A549 (cell line): ENCODE data around the gene CHST11. TPM values are rescaled to one million over a fixed set of nuclear protein-coding genes. Genes with fewer than 3 reads are reported as not detected.

Experiments
- ATAC-seq, 2 experiments: fragments of 200-7000 bp in 1 of 2; fragments of >200 bp in 1 of 2; cut with Nextera tagmentation in 1 of 2; cut with Tn5 transposase in 1 of 2; 3 replicates each; pipeline versions ENCODE4 v1.8.0 to v1.9.1; 2018 to 2020; ENCODE audit warnings: mild to moderate bottlenecking in 1 of 2, moderate library complexity in 1 of 2
- CTCF ChIA-PET: fragments of 300-600 bp; sonication (Branson Sonifier 250); formaldehyde crosslinking; extraction: SDS; loops from one replicate; lab custom pipeline; 2021; ENCODE audit warnings: antibody characterized with exemption, inconsistent platforms; lab: Yijun Ruan, JAX
- POLR2A ChIA-PET: fragments of 350-600 bp; formaldehyde crosslinking; extraction: SDS; loops from one replicate; lab custom pipeline; 2021; ENCODE audit warnings: antibody characterized with exemption, inconsistent platforms; lab: Yijun Ruan, JAX
- DNase-seq, 2 experiments: peaks; one replicate each; pipeline versions ENCODE4 v3.0.0 to v3.0.0-alpha.2; 2011 to 2016; ENCODE audit warnings: low read depth in 1 of 2, low spot score in 1 of 2
- FAIRE-seq: peaks from 2 replicates; lab custom pipeline; 2011; peaks lifted over from hg19 to GRCh38; lab: Jason Lieb, UNC
- H3K27ac ChIP-seq, 2 experiments: fragments of >200 bp; sonication (Bioruptor Twin); formaldehyde crosslinking; 3 replicates each; pipeline ENCODE4 v1.5.1; 2016 to 2017
- H3K4me1 ChIP-seq: fragments of >200 bp; sonication (Bioruptor Twin); formaldehyde crosslinking; 3 replicates; pipeline ENCODE4 v1.6.1; 2016
- H3K4me2 ChIP-seq: fragments of >200 bp; sonication (Bioruptor Twin); formaldehyde crosslinking; 3 replicates; pipeline ENCODE4 v1.6.1; 2016
- H3K4me3 ChIP-seq: fragments of >200 bp; sonication (Bioruptor Twin); formaldehyde crosslinking; 3 replicates; pipeline ENCODE4 v1.5.1; 2016
- H3K9me3 ChIP-seq: fragments of >200 bp; sonication (Bioruptor Twin); formaldehyde crosslinking; 3 replicates; pipeline ENCODE4 v1.6.1; 2016
- BHLHE40 ChIP-seq: IDR thresholded peaks from 2 replicates; pipeline ENCODE4 v1.6.1; 2012; ENCODE audit warnings: low read depth, low read length, inconsistent platforms
- CBX8 ChIP-seq: fragments of 200-600 bp; sonication (generic); IDR thresholded peaks from 2 replicates; pipeline ENCODE4 v1.6.1; 2016
- CEBPB ChIP-seq, 2 experiments: fragments of >200 bp in 1 of 2; sonication (Bioruptor Twin) in 1 of 2; formaldehyde crosslinking in 1 of 2; IDR thresholded peaks; 2 replicates each; pipeline ENCODE4 v1.6.1; 2012 to 2016
- EHF ChIP-seq: fragments of 250-450 bp; sonication (Bioruptor Pico); IDR thresholded peaks from 2 replicates; pipeline ENCODE4 v1.5.0; 2020; ENCODE audit warnings: mild to moderate bottlenecking
- EHMT2 ChIP-seq: fragments of 200-600 bp; sonication (generic); IDR thresholded peaks from 2 replicates; pipeline ENCODE4 v1.6.1; 2016; ENCODE audit warnings: antibody characterized with exemption, low read depth, mild to moderate bottlenecking, moderate library complexity
- ESRRA ChIP-seq: fragments of 150-350 bp; IDR thresholded peaks from 2 replicates; pipeline ENCODE4 v1.6.1; 2014; ENCODE audit warnings: mild to moderate bottlenecking, low read length, borderline replicate concordance
- FOSB ChIP-seq: fragments of 250-450 bp; sonication (Bioruptor Pico); IDR thresholded peaks from 2 replicates; pipeline ENCODE4 v1.5.0; 2020; ENCODE audit warnings: mild to moderate bottlenecking, moderate library complexity
- FOSL2 ChIP-seq, 2 experiments: fragments of 450-650 bp in 1 of 2; fragments of >200 bp in 1 of 2; sonication (Bioruptor Twin) in 1 of 2; formaldehyde crosslinking; IDR thresholded peaks; 2 replicates each; pipeline versions ENCODE4 v1.5.0 to v1.6.1; 2016 to 2020; ENCODE audit warnings: mild to moderate bottlenecking in 1 of 2, moderate library complexity in 1 of 2
- HDAC2 ChIP-seq: fragments of 200-600 bp; sonication (generic); IDR thresholded peaks from 2 replicates; pipeline ENCODE4 v1.6.1; 2016
- HEYL ChIP-seq: fragments of 250-450 bp; sonication (Bioruptor Pico); IDR thresholded peaks from 2 replicates; pipeline ENCODE4 v1.8.0; 2021; ENCODE audit warnings: mild to moderate bottlenecking, moderate library complexity
- HOXB13 ChIP-seq: fragments of 250-450 bp; sonication (Bioruptor Pico); IDR thresholded peaks from 2 replicates; pipeline ENCODE4 v1.5.0; 2020; ENCODE audit warnings: low read depth, mild to moderate bottlenecking, moderate library complexity
- JUN ChIP-seq, 2 experiments: fragments of >200 bp; sonication (Bioruptor Twin); formaldehyde crosslinking; IDR thresholded peaks; 2 replicates in 1 of 2; 3 replicates in 1 of 2; pipeline ENCODE4 v1.6.1; 2016 to 2017
- KDM1A ChIP-seq: fragments of 200-600 bp; sonication (generic); IDR thresholded peaks from 2 replicates; pipeline ENCODE4 v1.6.1; 2016; ENCODE audit warnings: low read depth, mild to moderate bottlenecking
- MAFK ChIP-seq: fragments of 450-650 bp; IDR thresholded peaks from 2 replicates; pipeline ENCODE4 v1.6.1; 2014; ENCODE audit not compliant: partially characterized antibody
- MAZ ChIP-seq: fragments of 150-350 bp; IDR thresholded peaks from 2 replicates; pipeline ENCODE4 v1.6.1; 2014; ENCODE audit warnings: antibody characterized with exemption, low read depth, low read length, borderline replicate concordance
- MYC ChIP-seq: IDR thresholded peaks from 2 replicates; pipeline ENCODE4 v1.6.1; 2012; ENCODE audit warnings: mild to moderate bottlenecking, inconsistent platforms, low read length, improper control_type of control experiment, borderline replicate concordance
- NFE2L2 ChIP-seq: fragments of 150-350 bp; conservative IDR thresholded peaks from 2 replicates; pipeline ENCODE4 v1.6.1; 2014; ENCODE audit warnings: low read length
- NR3C1 ChIP-seq: fragments of >200 bp; sonication (Bioruptor Twin); formaldehyde crosslinking; IDR thresholded peaks from 3 replicates; pipeline ENCODE4 v1.6.1; 2017
- PHF8 ChIP-seq: fragments of 200-600 bp; sonication (generic); IDR thresholded peaks from 2 replicates; pipeline ENCODE4 v1.6.1; 2016; ENCODE audit warnings: low read depth, mild to moderate bottlenecking, antibody characterized with exemption, moderate library complexity, borderline replicate concordance
- POLR2AphosphoS2 ChIP-seq: conservative IDR thresholded peaks from 2 replicates; pipeline ENCODE4 v1.6.1; 2012; ENCODE audit warnings: low read length, improper control_type of control experiment, inconsistent platforms
- RAD21 ChIP-seq, 2 experiments: fragments of >200 bp in 1 of 2; sonication (Bioruptor Twin) in 1 of 2; formaldehyde crosslinking in 1 of 2; IDR thresholded peaks in 1 of 2; conservative IDR thresholded peaks in 1 of 2; 2 replicates in 1 of 2; 3 replicates in 1 of 2; pipeline ENCODE4 v1.6.1; 2012 to 2018; ENCODE audit warnings: inconsistent platforms in 1 of 2
- SMC3 ChIP-seq: fragments of >200 bp; sonication (Bioruptor Twin); formaldehyde crosslinking; IDR thresholded peaks from 3 replicates; pipeline ENCODE4 v1.6.1; 2018; ENCODE audit warnings: inconsistent platforms
- ZSCAN20 ChIP-seq: fragments of 250-450 bp; sonication (Bioruptor Pico); IDR thresholded peaks from 2 replicates; pipeline ENCODE4 v1.8.0; 2022; ENCODE audit warnings: mild to moderate bottlenecking, moderate library complexity
- WGBS: methylation state at CpG from one replicate; pipeline ENCODE4 v1.1.6; 2017; ENCODE audit errors: missing lambda C conversion rate; 5-methylcytosine and 5-hydroxymethylcytosine counted together
- polyA plus RNA-seq, 4 experiments: library from polyadenylated mRNA; depleted of rRNA in 3 of 4; stranded (reverse); fragments of >200 nt; fragmentation: RNase III in 1 of 4; extraction: RNeasy Plus Mini Kit Qiagen cat#74134 plus additional on column Dnase treatment in 1 of 4; gene quantifications; 2 replicates in 3 of 4; 3 replicates in 1 of 4; pipeline ENCODE4 v1.2.3, GENCODE V29; 2011 to 2017
- TF ChIP-seq, protein P1 (sequence below): fragments of 200-600 bp; sonication (generic); IDR thresholded peaks from 2 replicates; pipeline ENCODE4 v1.6.1; 2016; ENCODE audit warnings: antibody characterized with exemption, mild to moderate bottlenecking, moderate library complexity
- TF ChIP-seq, protein P2 (sequence below): fragments of >200 bp; sonication (Bioruptor Twin); formaldehyde crosslinking; IDR thresholded peaks from 3 replicates; pipeline ENCODE4 v1.6.1; 2016
- TF ChIP-seq, protein P3 (sequence below): fragments of 250-450 bp; sonication (Bioruptor Pico); IDR thresholded peaks from 2 replicates; pipeline ENCODE4 v1.5.0; 2020; ENCODE audit warnings: low read depth, mild to moderate bottlenecking, moderate library complexity
- TF ChIP-seq, protein P4 (sequence below): fragments of 250-450 bp; sonication (Bioruptor Pico); IDR thresholded peaks from 2 replicates; pipeline ENCODE4 v1.5.0; 2021; ENCODE audit warnings: mild to moderate bottlenecking, moderate library complexity, borderline replicate concordance
- TF ChIP-seq, protein P5 (sequence below): fragments of 150-350 bp; IDR thresholded peaks from 2 replicates; pipeline ENCODE4 v1.6.1; 2014; ENCODE audit warnings: low read depth, mild to moderate bottlenecking, low read length
- TF ChIP-seq, protein P6 (sequence below): IDR thresholded peaks from 2 replicates; pipeline ENCODE4 v1.6.1; 2012
- TF ChIP-seq, protein P7 (sequence below): fragments of 450-650 bp; IDR thresholded peaks from 2 replicates; pipeline ENCODE4 v1.6.1; 2014; ENCODE audit warnings: antibody characterized with exemption

The CHST11 gene
- polyA plus RNA-seq, 2 of the 4 experiments (the other 2 are of a cell fraction): 19.2 to 21.8 TPM

DNA sequence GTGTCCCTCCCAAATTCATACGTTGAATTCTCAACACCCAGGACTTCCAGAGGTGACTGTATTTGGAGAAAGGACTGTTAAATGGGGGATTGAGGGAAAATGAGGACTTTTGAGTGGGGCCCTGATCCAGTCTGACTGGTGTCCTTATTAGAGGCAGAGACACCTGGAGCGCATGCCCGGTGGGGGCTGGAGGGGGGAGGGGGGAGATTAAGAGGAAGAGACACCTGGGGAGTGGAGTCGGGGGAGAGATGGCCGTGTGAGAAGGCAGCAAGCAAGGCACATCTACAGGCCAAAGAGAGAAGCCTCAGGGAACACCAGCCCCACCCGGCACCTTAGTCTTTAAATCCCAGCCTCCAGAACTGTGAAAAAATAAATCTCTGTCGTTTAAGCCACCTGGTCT, 291.6 kb downstream of the CHST11 start:
- ATAC-seq: no peak
- ChIA-PET POLR2A (no interaction called here), CTCF (interaction anchor here (0.6 to 1.8 kb wide), 4 partner anchors 9 to 263 kb away, joined by 3 to 5 read pairs (median 4); no protein-coding TSS in a partner anchor)

DNA sequence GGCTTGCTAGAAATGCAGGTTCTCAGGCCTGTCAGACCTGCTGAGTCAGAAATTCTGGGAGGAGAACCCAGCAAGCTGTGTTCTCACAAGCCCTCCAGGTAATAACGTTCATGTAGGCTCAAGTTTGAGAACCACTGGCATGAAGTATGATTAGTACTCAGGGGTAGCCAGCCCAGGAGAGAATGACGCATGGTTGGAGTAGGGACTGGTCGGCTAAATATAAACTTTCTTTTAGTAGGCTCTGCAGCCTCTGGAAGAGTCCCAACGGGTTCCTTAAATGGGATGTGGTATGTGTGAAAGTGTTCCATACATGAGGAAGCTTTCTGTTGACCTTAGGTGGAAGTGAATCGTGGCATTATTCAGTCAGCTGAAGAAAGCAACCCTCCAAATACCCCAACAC, 292.0 kb downstream of the CHST11 start:
- no peak overlapping the region for H3K4me2 ChIP-seq
- ChIA-PET CTCF (interaction anchor here (0.6 to 1.3 kb wide), 2 partner anchors 9 to 262 kb away, joined by 3 to 4 read pairs; no protein-coding TSS in a partner anchor), POLR2A (no interaction called here)
- H3K4me1 ChIP-seq: 0 out of 3 replicates have a peak, but pooled peaks cover 5% of the 10 kb centered on the region
- FAIRE-seq: no peak
- DNase-seq: no peak
- H3K4me3 ChIP-seq: no peak overlapping the region
- H3K9me3 ChIP-seq: no peaks in the 10 kb centered on the region
- H3K27ac ChIP-seq: no peak overlapping the region
- 82% methylated on average over 5 of the region's 5 CpGs for WGBS
- no peak for ATAC-seq
- TF ChIP-seq ZSCAN20 (CRISPR knock-in tag) (no peak), CBX8 (no peak), HDAC2 (no peak), FOSL2 (IDR thresholded peaks at IDR 0.05) (no peak), FOSL2 (CRISPR knock-in tag; IDR thresholded peaks at IDR 0.05) (no peak), MAFK (no peak), JUN (IDR thresholded peaks at IDR 0.05) (no peak), HEYL (CRISPR knock-in tag) (no peak), MAZ (no peak), FOSB (CRISPR knock-in tag) (no peak), SMC3 (no peak), EHF (CRISPR knock-in tag) (no peak), EHMT2 (no peak)
- TF ChIP-seq, protein P1, sequence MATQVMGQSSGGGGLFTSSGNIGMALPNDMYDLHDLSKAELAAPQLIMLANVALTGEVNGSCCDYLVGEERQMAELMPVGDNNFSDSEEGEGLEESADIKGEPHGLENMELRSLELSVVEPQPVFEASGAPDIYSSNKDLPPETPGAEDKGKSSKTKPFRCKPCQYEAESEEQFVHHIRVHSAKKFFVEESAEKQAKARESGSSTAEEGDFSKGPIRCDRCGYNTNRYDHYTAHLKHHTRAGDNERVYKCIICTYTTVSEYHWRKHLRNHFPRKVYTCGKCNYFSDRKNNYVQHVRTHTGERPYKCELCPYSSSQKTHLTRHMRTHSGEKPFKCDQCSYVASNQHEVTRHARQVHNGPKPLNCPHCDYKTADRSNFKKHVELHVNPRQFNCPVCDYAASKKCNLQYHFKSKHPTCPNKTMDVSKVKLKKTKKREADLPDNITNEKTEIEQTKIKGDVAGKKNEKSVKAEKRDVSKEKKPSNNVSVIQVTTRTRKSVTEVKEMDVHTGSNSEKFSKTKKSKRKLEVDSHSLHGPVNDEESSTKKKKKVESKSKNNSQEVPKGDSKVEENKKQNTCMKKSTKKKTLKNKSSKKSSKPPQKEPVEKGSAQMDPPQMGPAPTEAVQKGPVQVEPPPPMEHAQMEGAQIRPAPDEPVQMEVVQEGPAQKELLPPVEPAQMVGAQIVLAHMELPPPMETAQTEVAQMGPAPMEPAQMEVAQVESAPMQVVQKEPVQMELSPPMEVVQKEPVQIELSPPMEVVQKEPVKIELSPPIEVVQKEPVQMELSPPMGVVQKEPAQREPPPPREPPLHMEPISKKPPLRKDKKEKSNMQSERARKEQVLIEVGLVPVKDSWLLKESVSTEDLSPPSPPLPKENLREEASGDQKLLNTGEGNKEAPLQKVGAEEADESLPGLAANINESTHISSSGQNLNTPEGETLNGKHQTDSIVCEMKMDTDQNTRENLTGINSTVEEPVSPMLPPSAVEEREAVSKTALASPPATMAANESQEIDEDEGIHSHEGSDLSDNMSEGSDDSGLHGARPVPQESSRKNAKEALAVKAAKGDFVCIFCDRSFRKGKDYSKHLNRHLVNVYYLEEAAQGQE: no peak
- TF ChIP-seq, protein P2, sequence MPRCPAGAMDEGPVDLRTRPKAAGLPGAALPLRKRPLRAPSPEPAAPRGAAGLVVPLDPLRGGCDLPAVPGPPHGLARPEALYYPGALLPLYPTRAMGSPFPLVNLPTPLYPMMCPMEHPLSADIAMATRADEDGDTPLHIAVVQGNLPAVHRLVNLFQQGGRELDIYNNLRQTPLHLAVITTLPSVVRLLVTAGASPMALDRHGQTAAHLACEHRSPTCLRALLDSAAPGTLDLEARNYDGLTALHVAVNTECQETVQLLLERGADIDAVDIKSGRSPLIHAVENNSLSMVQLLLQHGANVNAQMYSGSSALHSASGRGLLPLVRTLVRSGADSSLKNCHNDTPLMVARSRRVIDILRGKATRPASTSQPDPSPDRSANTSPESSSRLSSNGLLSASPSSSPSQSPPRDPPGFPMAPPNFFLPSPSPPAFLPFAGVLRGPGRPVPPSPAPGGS: no peak
- TF ChIP-seq, protein P3, sequence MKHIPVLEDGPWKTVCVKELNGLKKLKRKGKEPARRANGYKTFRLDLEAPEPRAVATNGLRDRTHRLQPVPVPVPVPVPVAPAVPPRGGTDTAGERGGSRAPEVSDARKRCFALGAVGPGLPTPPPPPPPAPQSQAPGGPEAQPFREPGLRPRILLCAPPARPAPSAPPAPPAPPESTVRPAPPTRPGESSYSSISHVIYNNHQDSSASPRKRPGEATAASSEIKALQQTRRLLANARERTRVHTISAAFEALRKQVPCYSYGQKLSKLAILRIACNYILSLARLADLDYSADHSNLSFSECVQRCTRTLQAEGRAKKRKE: no peak

More for the DNA sequence above, 291.6 kb downstream of the CHST11 start:
- TF ChIP-seq, protein P4, sequence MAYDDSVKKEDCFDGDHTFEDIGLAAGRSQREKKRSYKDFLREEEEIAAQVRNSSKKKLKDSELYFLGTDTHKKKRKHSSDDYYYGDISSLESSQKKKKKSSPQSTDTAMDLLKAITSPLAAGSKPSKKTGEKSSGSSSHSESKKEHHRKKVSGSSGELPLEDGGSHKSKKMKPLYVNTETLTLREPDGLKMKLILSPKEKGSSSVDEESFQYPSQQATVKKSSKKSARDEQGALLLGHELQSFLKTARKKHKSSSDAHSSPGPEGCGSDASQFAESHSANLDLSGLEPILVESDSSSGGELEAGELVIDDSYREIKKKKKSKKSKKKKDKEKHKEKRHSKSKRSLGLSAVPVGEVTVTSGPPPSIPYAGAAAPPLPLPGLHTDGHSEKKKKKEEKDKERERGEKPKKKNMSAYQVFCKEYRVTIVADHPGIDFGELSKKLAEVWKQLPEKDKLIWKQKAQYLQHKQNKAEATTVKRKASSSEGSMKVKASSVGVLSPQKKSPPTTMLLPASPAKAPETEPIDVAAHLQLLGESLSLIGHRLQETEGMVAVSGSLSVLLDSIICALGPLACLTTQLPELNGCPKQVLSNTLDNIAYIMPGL (CRISPR knock-in tag): no peak
- TF ChIP-seq KDM1A: no peak
- TF ChIP-seq BHLHE40: no peak
- TF ChIP-seq, protein P5, sequence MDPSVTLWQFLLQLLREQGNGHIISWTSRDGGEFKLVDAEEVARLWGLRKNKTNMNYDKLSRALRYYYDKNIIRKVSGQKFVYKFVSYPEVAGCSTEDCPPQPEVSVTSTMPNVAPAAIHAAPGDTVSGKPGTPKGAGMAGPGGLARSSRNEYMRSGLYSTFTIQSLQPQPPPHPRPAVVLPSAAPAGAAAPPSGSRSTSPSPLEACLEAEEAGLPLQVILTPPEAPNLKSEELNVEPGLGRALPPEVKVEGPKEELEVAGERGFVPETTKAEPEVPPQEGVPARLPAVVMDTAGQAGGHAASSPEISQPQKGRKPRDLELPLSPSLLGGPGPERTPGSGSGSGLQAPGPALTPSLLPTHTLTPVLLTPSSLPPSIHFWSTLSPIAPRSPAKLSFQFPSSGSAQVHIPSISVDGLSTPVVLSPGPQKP: no peak
- TF ChIP-seq POLR2AphosphoS2: no peak
- no peak for TF ChIP-seq ESRRA
- no peak for TF ChIP-seq MAFK
- TF ChIP-seq CEBPB (IDR thresholded peaks at IDR 0.05): no peak
- TF ChIP-seq NR3C1: no peak
- TF ChIP-seq NFE2L2: no peak
- no peak for TF ChIP-seq MAZ
- no peak for TF ChIP-seq RAD21 (conservative IDR thresholded peaks at IDR 0.05 in 1 of 2, IDR thresholded peaks at IDR 0.05 in 1 of 2)
- TF ChIP-seq HOXB13: no peak
- TF ChIP-seq MYC: no peak
- TF ChIP-seq, protein P6, sequence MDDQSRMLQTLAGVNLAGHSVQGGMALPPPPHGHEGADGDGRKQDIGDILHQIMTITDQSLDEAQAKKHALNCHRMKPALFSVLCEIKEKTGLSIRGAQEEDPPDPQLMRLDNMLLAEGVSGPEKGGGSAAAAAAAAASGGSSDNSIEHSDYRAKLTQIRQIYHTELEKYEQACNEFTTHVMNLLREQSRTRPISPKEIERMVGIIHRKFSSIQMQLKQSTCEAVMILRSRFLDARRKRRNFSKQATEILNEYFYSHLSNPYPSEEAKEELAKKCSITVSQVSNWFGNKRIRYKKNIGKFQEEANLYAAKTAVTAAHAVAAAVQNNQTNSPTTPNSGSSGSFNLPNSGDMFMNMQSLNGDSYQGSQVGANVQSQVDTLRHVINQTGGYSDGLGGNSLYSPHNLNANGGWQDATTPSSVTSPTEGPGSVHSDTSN: no peak
- TF ChIP-seq, protein P7, sequence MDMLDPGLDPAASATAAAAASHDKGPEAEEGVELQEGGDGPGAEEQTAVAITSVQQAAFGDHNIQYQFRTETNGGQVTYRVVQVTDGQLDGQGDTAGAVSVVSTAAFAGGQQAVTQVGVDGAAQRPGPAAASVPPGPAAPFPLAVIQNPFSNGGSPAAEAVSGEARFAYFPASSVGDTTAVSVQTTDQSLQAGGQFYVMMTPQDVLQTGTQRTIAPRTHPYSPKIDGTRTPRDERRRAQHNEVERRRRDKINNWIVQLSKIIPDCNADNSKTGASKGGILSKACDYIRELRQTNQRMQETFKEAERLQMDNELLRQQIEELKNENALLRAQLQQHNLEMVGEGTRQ: no peak
- no peak for TF ChIP-seq PHF8
- H3K4me3 ChIP-seq: no peak overlapping the region
- 0 out of 3 replicates have a peak, but pooled peaks cover 5% of the 10 kb centered on the region for H3K4me1 ChIP-seq
- no peak for FAIRE-seq
- no peak for DNase-seq
- H3K4me2 ChIP-seq: no peak overlapping the region
- WGBS: 92% methylated on average over 7 of the region's 7 CpGs
- H3K9me3 ChIP-seq: no peaks in the 10 kb centered on the region
- H3K27ac ChIP-seq: no peak overlapping the region
